Gastrocnemius medialis (tissue), 4 donors: ENCODE results near the gene C4orf50.

Source experiments
- CTCF ChIP-seq, 5 experiments: fragments of 450-650 bp in 3 of 5; fragments of 200-600 bp in 2 of 5; sonication (generic) in 2 of 5; IDR thresholded peaks in 4 of 5; conservative IDR thresholded peaks in 1 of 5; 1 replicate in 4 of 5; 2 replicates in 1 of 5; pipeline ENCODE4 v1.5.1; 2016 to 2019; ENCODE audit warnings: antibody characterized with exemption in 5 of 5, mild to moderate bottlenecking in 3 of 5, moderate library complexity in 3 of 5
- POLR2A ChIP-seq, 2 donors: fragments of 450-650 bp; IDR thresholded peaks; one replicate each; pipeline ENCODE4 v1.6.1; 2017; ENCODE audit warnings: antibody characterized with exemption in 2 of 2, mild to moderate bottlenecking in 2 of 2, moderate library complexity in 2 of 2

- no peak for TF ChIP-seq POLR2A (IDR thresholded peaks at IDR 0.05)
- no peak for TF ChIP-seq CTCF (IDR thresholded peaks at IDR 0.05 in 4 of 5, conservative IDR thresholded peaks at IDR 0.05 in 1 of 5)
These were observed 26.6 kb upstream of the C4orf50 start for GRCh38 chr4:6044805-6045204.
